ENCODE results near the gene CTSG.
"Not testable (repeated sequence)": the region's sequence is repeated elsewhere in the genome, so short reads cannot be mapped to it uniquely, and the experiment has no call there.

Gene CTSG

GRCh38 chr14:24574206-24574774, 1.8 kb downstream of the CTSG start:
- no peak overlapping the region for H3K27ac ChIP-seq
- no peak for TF ChIP-seq CTCF (conservative IDR thresholded peaks at IDR 0.05)

GRCh38 chr14:24566318-24566717, 9.7 kb downstream of the CTSG start:
- TF ChIP-seq CTCF (conservative IDR thresholded peaks at IDR 0.05) = no peak

GRCh38 chr14:24565766-24566165, 10.3 kb downstream of the CTSG start:
- no peak for TF ChIP-seq CTCF (conservative IDR thresholded peaks at IDR 0.05)
- no peak overlapping the region for H3K27ac ChIP-seq

More at GRCh38 chr14:24566318-24566717, 9.7 kb downstream of the CTSG start:
- H3K27ac ChIP-seq = no peak overlapping the region

- TF ChIP-seq CTCF (conservative IDR thresholded peaks at IDR 0.05) = no peak
- no peak overlapping the region for H3K27ac ChIP-seq
Observed at GRCh38 chr14:24563505-24563904, 12.5 kb downstream of the CTSG start.

GRCh38 chr14:24556756-24557155, 19.3 kb downstream of the CTSG start:
- H3K27ac ChIP-seq = no peak overlapping the region
- TF ChIP-seq CTCF (conservative IDR thresholded peaks at IDR 0.05) = no peak

- H3K27ac ChIP-seq = not testable (repeated sequence)
Observed at GRCh38 chr14:24549064-24549463, 27.0 kb downstream of the CTSG start.

- TF ChIP-seq CTCF (conservative IDR thresholded peaks at IDR 0.05) = no peak
- no peak overlapping the region for H3K27ac ChIP-seq
Observed at GRCh38 chr14:24542346-24542936, 33.6 kb downstream of the CTSG start.

- no peak overlapping the region for H3K27ac ChIP-seq
- TF ChIP-seq CTCF (conservative IDR thresholded peaks at IDR 0.05) = no peak
Observed at GRCh38 chr14:24535737-24536136, 40.3 kb downstream of the CTSG start.

All from VCaP (cell line).